ENCODE data around the gene DAB2IP.

Gene DAB2IP

DNA sequence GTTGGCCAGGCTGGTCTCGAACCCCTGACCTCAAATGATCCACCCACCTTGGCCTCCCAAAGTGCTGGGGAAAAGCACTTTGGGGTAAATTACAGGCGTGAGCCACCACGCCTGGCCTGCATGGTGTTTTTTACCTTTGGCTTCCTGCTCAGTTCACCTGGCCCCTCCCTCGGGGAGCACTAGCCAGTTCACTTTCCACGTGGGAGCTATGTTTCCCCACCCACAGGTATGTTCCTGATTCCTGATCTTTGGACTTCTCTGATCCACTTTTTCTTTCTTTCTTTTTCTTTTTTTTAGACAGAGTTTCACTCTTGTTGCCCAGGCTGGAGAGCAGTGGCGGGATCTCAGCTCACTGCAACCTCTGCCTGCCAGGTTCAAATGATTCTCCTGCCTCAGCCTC, 15.8 kb downstream of the DAB2IP start:
- TF ChIP-seq CTCF (conservative IDR thresholded peaks at IDR 0.05): no peak
- H3K27ac ChIP-seq: no peak overlapping the region

DNA sequence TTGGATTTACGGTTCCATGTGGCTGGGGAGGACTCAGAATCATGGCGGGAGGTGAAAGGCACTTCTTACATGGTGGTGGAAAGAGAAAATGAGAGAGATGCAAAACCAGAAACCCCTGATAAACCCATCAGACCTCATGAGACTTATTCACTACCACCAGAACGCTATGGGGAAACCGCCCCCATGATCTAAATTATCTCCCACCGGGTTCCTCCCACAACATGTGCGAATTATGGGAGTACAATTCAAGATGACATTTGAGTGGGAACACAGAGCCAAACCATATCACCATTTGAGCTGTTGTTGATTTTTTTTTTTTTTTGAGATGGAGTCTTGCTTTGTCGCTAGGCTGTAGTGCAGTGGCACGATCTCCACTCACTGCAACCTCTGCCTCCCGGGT, 16.5 kb downstream of the DAB2IP start:
- H3K27ac ChIP-seq: no peak overlapping the region
- no peak for TF ChIP-seq CTCF (conservative IDR thresholded peaks at IDR 0.05)

DNA sequence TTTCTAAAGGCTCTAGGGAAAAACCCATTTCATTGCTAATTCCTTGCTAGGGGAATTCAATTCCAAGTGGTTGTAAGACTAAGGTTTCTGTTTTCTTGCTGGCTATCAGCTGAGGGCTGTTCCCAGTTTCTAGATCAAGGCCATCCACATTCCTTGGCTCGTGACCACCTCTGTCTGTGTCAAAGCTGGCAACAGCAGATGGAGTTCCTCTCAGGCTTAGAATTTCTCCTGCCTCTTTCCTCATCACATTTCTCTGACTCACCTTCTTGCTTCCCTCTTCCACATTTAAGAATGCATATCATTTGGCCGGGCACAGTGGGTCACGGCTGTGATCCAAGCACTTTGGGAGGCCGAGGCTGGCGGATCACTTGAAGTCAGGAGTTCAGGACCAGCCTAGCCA, 19.0 kb downstream of the DAB2IP start:
- no peak for TF ChIP-seq CTCF (conservative IDR thresholded peaks at IDR 0.05)
- no peak overlapping the region for H3K27ac ChIP-seq

GRCh38 chr9:121671612-121672155, 20.2 kb downstream of the DAB2IP start:
- TF ChIP-seq CTCF (conservative IDR thresholded peaks at IDR 0.05): no peak
- no peak overlapping the region for H3K27ac ChIP-seq

- no peak for TF ChIP-seq CTCF (conservative IDR thresholded peaks at IDR 0.05)
- H3K27ac ChIP-seq: no peak overlapping the region
Observed at GRCh38 chr9:121672213-121672612, 20.8 kb downstream of the DAB2IP start.

DNA sequence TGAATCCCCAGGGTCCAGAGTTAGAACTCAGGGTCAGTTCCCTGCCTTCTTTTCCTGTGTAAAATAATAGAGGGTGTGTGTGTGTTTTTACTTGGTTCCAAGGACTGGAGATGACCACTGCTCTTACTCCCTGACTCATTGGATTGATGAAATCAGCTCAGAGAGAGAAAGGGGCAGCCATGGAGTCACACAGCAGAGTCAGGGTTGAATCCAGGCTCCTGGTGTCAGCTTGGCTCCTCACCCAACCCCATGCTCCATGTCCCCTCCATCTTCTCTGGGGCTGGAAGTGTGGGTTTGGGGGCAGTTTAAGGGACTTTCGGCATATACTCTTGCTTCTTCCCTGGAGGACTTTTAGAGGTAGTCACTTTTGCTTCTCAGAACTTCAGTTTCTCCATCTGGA, 21.6 kb downstream of the DAB2IP start:
- H3K27ac ChIP-seq: no peak overlapping the region
- no peak for TF ChIP-seq CTCF (conservative IDR thresholded peaks at IDR 0.05)

DNA sequence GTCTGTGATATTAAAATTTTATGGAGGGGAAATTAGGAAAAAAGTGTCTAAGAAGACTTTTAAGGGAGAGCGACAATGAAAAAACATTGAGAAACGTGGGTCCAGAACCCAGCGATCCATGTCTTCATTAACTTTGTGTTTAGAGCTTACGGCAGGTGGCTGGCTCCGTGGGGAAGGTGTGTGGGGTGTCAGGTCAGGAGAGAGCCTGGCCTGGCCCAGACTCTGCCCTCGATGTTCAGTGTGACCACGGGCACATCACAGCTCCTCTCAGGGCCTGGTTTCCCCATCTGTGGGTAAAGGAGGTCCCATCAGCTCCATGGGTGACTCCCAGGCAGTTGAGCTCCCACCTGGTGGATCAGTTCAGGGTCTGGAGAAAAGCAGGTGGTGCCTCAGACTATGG, 22.1 kb downstream of the DAB2IP start:
- no peak for TF ChIP-seq CTCF (conservative IDR thresholded peaks at IDR 0.05)
- no peak overlapping the region for H3K27ac ChIP-seq

All from VCaP (cell line).